ENCODE data around the gene VAT1L.

GRCh38 chr16:77993111-77993985 lies 205.0 kb downstream of the VAT1L start:
- no peak for TF ChIP-seq CTCF (conservative IDR thresholded peaks at IDR 0.05 in 1 of 2, IDR thresholded peaks at IDR 0.05 in 1 of 2; ENCODE audit: low read depth in 1 of 2, low read length in 2 of 2)
- no peak for TF ChIP-seq EZH2 (IDR thresholded peaks at IDR 0.05; ENCODE audit: low read length, missing control alignments)
